ENCODE results near the gene LNX1. TPM values are rescaled to one million over a fixed set of nuclear protein-coding genes. Genes with fewer than 3 reads are reported as not detected.

LNX1 gene
- total and polyA plus RNA-seq, 9 of the 15 experiments (the other 6 are each of a cell fraction or from before 2014, with no cell fraction given), result 0.40 to 3.6 (median 2.2) TPM

DNA sequence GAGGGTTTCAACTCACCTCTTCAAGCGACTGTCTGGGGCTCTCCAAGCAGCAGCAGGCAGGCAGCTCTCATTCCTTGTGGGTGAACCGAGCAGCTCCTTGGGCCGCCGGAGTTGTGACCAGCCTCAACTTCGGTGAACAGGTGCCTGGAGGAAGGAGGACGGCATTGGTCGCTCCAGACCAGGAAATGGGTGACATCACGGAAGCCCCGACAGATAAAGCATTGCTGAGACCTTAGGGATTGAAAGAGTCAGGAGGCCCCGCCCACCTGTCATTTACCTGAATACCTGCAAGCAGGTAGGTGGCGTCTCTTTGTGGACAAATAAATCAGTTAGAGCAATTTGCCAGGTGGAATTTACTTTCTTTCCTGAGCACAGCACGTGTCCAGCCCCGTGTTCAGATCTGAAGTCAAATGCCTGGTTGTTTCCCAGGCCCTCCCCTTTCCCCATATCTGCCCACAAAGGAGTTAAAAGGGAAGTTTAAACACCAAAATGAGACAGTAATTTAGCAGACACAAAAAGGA lies at the start of gene LNX1 (continued):
- TF ChIP-seq, protein P1, sequence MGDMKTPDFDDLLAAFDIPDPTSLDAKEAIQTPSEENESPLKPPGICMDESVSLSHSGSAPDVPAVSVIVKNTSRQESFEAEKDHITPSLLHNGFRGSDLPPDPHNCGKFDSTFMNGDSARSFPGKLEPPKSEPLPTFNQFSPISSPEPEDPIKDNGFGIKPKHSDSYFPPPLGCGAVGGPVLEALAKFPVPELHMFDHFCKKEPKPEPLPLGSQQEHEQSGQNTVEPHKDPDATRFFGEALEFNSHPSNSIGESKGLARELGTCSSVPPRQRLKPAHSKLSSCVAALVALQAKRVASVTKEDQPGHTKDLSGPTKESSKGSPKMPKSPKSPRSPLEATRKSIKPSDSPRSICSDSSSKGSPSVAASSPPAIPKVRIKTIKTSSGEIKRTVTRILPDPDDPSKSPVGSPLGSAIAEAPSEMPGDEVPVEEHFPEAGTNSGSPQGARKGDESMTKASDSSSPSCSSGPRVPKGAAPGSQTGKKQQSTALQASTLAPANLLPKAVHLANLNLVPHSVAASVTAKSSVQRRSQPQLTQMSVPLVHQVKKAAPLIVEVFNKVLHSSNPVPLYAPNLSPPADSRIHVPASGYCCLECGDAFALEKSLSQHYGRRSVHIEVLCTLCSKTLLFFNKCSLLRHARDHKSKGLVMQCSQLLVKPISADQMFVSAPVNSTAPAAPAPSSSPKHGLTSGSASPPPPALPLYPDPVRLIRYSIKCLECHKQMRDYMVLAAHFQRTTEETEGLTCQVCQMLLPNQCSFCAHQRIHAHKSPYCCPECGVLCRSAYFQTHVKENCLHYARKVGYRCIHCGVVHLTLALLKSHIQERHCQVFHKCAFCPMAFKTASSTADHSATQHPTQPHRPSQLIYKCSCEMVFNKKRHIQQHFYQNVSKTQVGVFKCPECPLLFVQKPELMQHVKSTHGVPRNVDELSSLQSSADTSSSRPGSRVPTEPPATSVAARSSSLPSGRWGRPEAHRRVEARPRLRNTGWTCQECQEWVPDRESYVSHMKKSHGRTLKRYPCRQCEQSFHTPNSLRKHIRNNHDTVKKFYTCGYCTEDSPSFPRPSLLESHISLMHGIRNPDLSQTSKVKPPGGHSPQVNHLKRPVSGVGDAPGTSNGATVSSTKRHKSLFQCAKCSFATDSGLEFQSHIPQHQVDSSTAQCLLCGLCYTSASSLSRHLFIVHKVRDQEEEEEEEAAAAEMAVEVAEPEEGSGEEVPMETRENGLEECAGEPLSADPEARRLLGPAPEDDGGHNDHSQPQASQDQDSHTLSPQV (IDR thresholded peaks at IDR 0.05), result 0 out of 2 replicates have a peak, but pooled peaks have one; percentile 35
- no peak for TF ChIP-seq FOS (IDR thresholded peaks at IDR 0.05; ENCODE audit: extremely low read depth, insufficient read length)
- TF ChIP-seq ELF1 (tag; IDR thresholded peaks at IDR 0.05), result peak; percentile 86
- TF ChIP-seq POLR2A (conservative IDR thresholded peaks at IDR 0.05), result peak; percentile 44; the same call in 1 of the 2 replicates
- peak; percentile 32; the same call in 1 of the 2 replicates for TF ChIP-seq RAD51 (IDR thresholded peaks at IDR 0.05; ENCODE audit: borderline replicate concordance, low read depth)
- TF ChIP-seq, protein P2, sequence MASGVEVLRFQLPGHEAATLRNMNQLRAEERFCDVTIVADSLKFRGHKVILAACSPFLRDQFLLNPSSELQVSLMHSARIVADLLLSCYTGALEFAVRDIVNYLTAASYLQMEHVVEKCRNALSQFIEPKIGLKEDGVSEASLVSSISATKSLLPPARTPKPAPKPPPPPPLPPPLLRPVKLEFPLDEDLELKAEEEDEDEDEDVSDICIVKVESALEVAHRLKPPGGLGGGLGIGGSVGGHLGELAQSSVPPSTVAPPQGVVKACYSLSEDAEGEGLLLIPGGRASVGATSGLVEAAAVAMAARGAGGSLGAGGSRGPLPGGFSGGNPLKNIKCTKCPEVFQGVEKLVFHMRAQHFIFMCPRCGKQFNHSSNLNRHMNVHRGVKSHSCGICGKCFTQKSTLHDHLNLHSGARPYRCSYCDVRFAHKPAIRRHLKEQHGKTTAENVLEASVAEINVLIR (CRISPR knock-in tag; IDR thresholded peaks at IDR 0.05), result 0 out of 2 replicates have a peak, but pooled peaks have one; percentile 9
- TF ChIP-seq BHLHE40 (IDR thresholded peaks at IDR 0.05; ENCODE audit: low read length), result peak; percentile 46
- no peak for TF ChIP-seq ATF1 (CRISPR knock-in tag; IDR thresholded peaks at IDR 0.05)
- peak; percentile 84 for TF ChIP-seq ATF1 (tag; IDR thresholded peaks at IDR 0.05)
- 0 out of 4 replicates have a peak, but pooled peaks of 1 of the 2 experiments have one; percentile 30 for TF ChIP-seq TEAD1 (CRISPR knock-in tag; IDR thresholded peaks at IDR 0.05)
- no peak for TF ChIP-seq EGR1 (conservative IDR thresholded peaks at IDR 0.05)
- TF ChIP-seq, protein P3, sequence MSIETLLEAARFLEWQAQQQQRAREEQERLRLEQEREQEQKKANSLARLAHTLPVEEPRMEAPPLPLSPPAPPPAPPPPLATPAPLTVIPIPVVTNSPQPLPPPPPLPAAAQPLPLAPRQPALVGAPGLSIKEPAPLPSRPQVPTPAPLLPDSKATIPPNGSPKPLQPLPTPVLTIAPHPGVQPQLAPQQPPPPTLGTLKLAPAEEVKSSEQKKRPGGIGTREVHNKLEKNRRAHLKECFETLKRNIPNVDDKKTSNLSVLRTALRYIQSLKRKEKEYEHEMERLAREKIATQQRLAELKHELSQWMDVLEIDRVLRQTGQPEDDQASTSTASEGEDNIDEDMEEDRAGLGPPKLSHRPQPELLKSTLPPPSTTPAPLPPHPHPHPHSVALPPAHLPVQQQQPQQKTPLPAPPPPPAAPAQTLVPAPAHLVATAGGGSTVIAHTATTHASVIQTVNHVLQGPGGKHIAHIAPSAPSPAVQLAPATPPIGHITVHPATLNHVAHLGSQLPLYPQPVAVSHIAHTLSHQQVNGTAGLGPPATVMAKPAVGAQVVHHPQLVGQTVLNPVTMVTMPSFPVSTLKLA (conservative IDR thresholded peaks at IDR 0.05), result peak; percentile 58 to 80; a peak in 2 of 4 replicates
- TF ChIP-seq ZNF316 (IDR thresholded peaks at IDR 0.05), result no peak
- TF ChIP-seq, protein P4, sequence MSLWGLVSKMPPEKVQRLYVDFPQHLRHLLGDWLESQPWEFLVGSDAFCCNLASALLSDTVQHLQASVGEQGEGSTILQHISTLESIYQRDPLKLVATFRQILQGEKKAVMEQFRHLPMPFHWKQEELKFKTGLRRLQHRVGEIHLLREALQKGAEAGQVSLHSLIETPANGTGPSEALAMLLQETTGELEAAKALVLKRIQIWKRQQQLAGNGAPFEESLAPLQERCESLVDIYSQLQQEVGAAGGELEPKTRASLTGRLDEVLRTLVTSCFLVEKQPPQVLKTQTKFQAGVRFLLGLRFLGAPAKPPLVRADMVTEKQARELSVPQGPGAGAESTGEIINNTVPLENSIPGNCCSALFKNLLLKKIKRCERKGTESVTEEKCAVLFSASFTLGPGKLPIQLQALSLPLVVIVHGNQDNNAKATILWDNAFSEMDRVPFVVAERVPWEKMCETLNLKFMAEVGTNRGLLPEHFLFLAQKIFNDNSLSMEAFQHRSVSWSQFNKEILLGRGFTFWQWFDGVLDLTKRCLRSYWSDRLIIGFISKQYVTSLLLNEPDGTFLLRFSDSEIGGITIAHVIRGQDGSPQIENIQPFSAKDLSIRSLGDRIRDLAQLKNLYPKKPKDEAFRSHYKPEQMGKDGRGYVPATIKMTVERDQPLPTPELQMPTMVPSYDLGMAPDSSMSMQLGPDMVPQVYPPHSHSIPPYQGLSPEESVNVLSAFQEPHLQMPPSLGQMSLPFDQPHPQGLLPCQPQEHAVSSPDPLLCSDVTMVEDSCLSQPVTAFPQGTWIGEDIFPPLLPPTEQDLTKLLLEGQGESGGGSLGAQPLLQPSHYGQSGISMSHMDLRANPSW (CRISPR knock-in tag; IDR thresholded peaks at IDR 0.05), result no peak
- TF ChIP-seq, protein P5, sequence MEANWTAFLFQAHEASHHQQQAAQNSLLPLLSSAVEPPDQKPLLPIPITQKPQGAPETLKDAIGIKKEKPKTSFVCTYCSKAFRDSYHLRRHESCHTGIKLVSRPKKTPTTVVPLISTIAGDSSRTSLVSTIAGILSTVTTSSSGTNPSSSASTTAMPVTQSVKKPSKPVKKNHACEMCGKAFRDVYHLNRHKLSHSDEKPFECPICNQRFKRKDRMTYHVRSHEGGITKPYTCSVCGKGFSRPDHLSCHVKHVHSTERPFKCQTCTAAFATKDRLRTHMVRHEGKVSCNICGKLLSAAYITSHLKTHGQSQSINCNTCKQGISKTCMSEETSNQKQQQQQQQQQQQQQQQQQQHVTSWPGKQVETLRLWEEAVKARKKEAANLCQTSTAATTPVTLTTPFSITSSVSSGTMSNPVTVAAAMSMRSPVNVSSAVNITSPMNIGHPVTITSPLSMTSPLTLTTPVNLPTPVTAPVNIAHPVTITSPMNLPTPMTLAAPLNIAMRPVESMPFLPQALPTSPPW (CRISPR knock-in tag; IDR thresholded peaks at IDR 0.05), result 0 out of 2 replicates have a peak, but pooled peaks have one; percentile 21
- TF ChIP-seq, protein P6, sequence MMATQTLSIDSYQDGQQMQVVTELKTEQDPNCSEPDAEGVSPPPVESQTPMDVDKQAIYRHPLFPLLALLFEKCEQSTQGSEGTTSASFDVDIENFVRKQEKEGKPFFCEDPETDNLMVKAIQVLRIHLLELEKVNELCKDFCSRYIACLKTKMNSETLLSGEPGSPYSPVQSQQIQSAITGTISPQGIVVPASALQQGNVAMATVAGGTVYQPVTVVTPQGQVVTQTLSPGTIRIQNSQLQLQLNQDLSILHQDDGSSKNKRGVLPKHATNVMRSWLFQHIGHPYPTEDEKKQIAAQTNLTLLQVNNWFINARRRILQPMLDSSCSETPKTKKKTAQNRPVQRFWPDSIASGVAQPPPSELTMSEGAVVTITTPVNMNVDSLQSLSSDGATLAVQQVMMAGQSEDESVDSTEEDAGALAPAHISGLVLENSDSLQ (IDR thresholded peaks at IDR 0.05), result peak; percentile 50; the same call in 1 of the 2 replicates
